Measurements from ENCODE around the gene NPTN. TPM values are rescaled to one million over a fixed set of nuclear protein-coding genes. Genes with fewer than 3 reads are reported as not detected.

NPTN gene
- total RNA-seq, result 100 to 1,000 TPM; 261 to 338 (median 333) TPM

- peak within 1 kb of the TSS; percentile 95 to 100 (median 98) for H3K27ac ChIP-seq
- peak within 1 kb of the TSS; percentile 86 to 91 for H3K4me3 ChIP-seq
- H3K36me3 ChIP-seq, result no peaks in the 10 kb centered on the region
- peak in 1 of 4 experiments; percentile 9 for TF ChIP-seq CTCF (IDR thresholded peaks at IDR 0.05)
- peak; percentile 39 to 58 for TF ChIP-seq POLR2A (IDR thresholded peaks at IDR 0.05)
- TF ChIP-seq POLR2AphosphoS5 (IDR thresholded peaks at IDR 0.05), result peak; percentile 96
- no peak for TF ChIP-seq EP300 (IDR thresholded peaks at IDR 0.05)
- no peaks in the 10 kb centered on the region for H3K27me3 ChIP-seq
- H3K4me1 ChIP-seq, result peaks cover 11 to 61% (median 28%) of the 10 kb centered on the region in 3 donors
- peak; percentile 95 for ATAC-seq
- 0 to 4% methylated on average over 5 to 23 of the region's 62 CpGs for WGBS, 2 donors (ENCODE audit: low coverage in 1 of 2)
- H3K9me3 ChIP-seq, result no peaks in the 10 kb centered on the region
These were observed at the start of gene NPTN for GRCh38 chr15:73633111-73633990. NPTN (minus strand) TSS chr15:73633389; CDS start chr15:73633215, 174 bp downstream.

GRCh38 chr15:73682600-73683090 lies 49.5 kb upstream of the NPTN start:
- H3K9me3 ChIP-seq, result no peaks in the 10 kb centered on the region
- no peak for ATAC-seq
- no peaks in the 10 kb centered on the region for H3K36me3 ChIP-seq
- no peak for TF ChIP-seq POLR2AphosphoS5 (IDR thresholded peaks at IDR 0.05)
- TF ChIP-seq CTCF (IDR thresholded peaks at IDR 0.05), result no peak
- no peak for TF ChIP-seq POLR2A (IDR thresholded peaks at IDR 0.05)
- TF ChIP-seq EP300 (IDR thresholded peaks at IDR 0.05), result no peak
- peak overlapping the region in 3 of 4 donors; percentile 15 to 34 (median 27) for H3K27ac ChIP-seq
- H3K27me3 ChIP-seq, result no peaks in the 10 kb centered on the region
- H3K4me3 ChIP-seq, result no peak overlapping the region
- peaks cover 0 to 48% (median 23%) of the 10 kb centered on the region in 3 donors for H3K4me1 ChIP-seq
- WGBS, 2 donors (ENCODE audit: low coverage in 1 of 2), result 87% methylated on average over 3 of the region's 14 CpGs; no CpG with 5 or more reads in 1 of the 2 donors

DNA sequence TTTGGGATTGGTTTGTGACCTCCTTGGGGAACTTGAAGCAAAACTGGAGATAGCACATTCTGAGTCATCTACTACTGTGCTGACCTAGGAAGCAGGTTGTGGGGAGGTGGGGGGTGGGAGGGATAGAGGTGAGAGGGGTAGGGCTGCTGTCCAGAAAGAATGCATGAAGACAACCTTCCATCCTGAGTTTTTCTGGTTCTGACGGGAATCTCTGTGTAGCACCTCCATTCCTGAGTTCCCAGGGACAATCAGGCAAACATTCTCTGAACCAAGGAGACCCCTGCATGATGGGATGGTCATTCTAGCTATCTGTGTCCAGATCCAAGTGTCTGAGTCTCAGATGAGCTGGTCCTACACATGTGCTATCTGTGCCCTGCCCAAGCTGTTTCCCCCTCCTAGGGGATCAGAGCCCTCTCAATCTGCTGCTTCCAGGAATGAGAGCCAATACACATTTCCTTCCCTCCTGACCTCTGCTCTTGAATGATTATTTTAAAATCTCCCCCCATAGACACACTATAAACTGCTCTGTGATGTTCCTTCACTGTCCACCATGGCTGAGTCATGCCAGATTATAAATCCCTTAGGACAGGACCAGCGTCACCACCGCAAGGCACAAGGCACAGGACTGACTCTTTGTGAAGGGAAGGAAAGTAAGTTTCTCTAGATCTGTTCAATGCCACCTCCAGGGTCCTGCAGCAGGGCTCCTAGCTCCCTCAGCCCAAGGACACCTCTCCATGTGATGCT lies 48.8 kb upstream of the NPTN start:
- Histone ChIP-seq H3K27ac (peak overlapping the region in 3 of 4 donors; percentile 15 to 34 (median 27)), H3K27me3 (no peaks in the 10 kb centered on the region)

GRCh38 chr15:73681063-73681462 lies 47.9 kb upstream of the NPTN start:
- Histone ChIP-seq H3K36me3 (no peaks in the 10 kb centered on the region), H3K4me1 (peaks cover 0 to 38% (median 12%) of the 10 kb centered on the region in 3 donors), H3K27me3 (no peaks in the 10 kb centered on the region), H3K9me3 (no peaks in the 10 kb centered on the region), H3K27ac (no peak overlapping the region), H3K4me3 (no peak overlapping the region)
- TF ChIP-seq EP300 (IDR thresholded peaks at IDR 0.05), result no peak
- ATAC-seq, result no peak
- 17 to 90% methylated on average over 1 of the region's 3 CpGs for WGBS, 2 donors (ENCODE audit: low coverage in 1 of 2)

More for the DNA sequence above, 48.8 kb upstream of the NPTN start:
- Histone ChIP-seq H3K4me3 (no peak overlapping the region), H3K4me1 (peaks cover 0 to 48% (median 22%) of the 10 kb centered on the region in 3 donors), H3K36me3 (no peaks in the 10 kb centered on the region), H3K9me3 (no peaks in the 10 kb centered on the region)
- no peak for ATAC-seq
- TF ChIP-seq POLR2AphosphoS5 (IDR thresholded peaks at IDR 0.05) (no peak), POLR2A (IDR thresholded peaks at IDR 0.05) (no peak)
- 67 to 76% methylated on average over 1 to 3 of the region's 3 CpGs for WGBS, 2 donors (ENCODE audit: low coverage in 1 of 2)

DNA sequence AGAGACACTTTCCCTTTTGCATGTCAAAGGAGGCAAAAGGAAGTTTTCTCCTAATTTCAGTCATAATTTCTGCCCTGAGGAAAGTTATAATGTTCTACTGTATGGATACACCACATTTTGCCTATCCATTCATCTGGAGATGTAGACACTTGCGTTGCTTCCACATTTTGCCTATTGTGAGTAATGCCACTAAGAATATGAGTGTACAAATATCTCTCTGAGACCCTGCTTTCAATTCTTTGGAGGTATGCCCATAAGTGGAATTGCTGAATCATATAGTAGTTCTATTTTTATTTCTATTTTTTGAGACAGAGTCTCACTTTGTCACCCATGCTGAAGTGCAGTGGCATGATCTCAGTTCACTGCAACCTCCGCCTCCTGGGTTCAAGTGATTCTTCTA lies 47.4 kb upstream of the NPTN start:
- no peaks in the 10 kb centered on the region for H3K9me3 ChIP-seq
- no peak for TF ChIP-seq CTCF (IDR thresholded peaks at IDR 0.05)
- no peak for TF ChIP-seq POLR2AphosphoS5 (IDR thresholded peaks at IDR 0.05)
- no peak for TF ChIP-seq EP300 (IDR thresholded peaks at IDR 0.05)
- TF ChIP-seq POLR2A (IDR thresholded peaks at IDR 0.05), result no peak
- 85 to 88% methylated on average over 1 to 2 of the region's 2 CpGs for WGBS, 2 donors (ENCODE audit: low coverage in 1 of 2)
- H3K27ac ChIP-seq, result no peak overlapping the region
- H3K4me3 ChIP-seq, result no peak overlapping the region
- peaks cover 0 to 33% (median 7%) of the 10 kb centered on the region in 3 donors for H3K4me1 ChIP-seq
- H3K36me3 ChIP-seq, result no peaks in the 10 kb centered on the region
- H3K27me3 ChIP-seq, result no peaks in the 10 kb centered on the region
- no peak for ATAC-seq
